HepG2 (cell line): ENCODE results near the gene NINL. TPM values are rescaled to one million over a fixed set of nuclear protein-coding genes. Genes with fewer than 3 reads are reported as not detected.

Experiments used
- ARHGAP35 ChIP-seq: sonication (generic); formaldehyde crosslinking; IDR thresholded peaks from 2 replicates; pipeline ENCODE4 v1.9.0; 2022; ENCODE audit warnings: mild to moderate bottlenecking, inconsistent platforms, moderate library complexity, missing genetic modification reagents, borderline replicate concordance
- ATAD3A ChIP-seq: sonication (generic); formaldehyde crosslinking; IDR thresholded peaks from 2 replicates; pipeline ENCODE4 v1.4.0; 2020; ENCODE audit warnings: missing genetic modification reagents
- ATM ChIP-seq: fragments of 450-650 bp; IDR thresholded peaks from 2 replicates; pipeline ENCODE4 v1.7.1; 2017; ENCODE audit warnings: mild to moderate bottlenecking, borderline replicate concordance
- DMAP1 ChIP-seq: IDR thresholded peaks from 2 replicates; pipeline ENCODE4 v1.6.1; 2016
- ISX ChIP-seq: sonication (generic); formaldehyde crosslinking; conservative IDR thresholded peaks from 2 replicates; pipeline ENCODE4 v1.5.0; 2020; ENCODE audit warnings: missing genetic modification reagents
- KMT2B ChIP-seq: IDR thresholded peaks from 2 replicates; pipeline ENCODE4 v1.6.1; 2016; ENCODE audit warnings: missing genetic modification reagents, missing compliant biosample characterization
- MAFF ChIP-seq: IDR thresholded peaks from 2 replicates; pipeline ENCODE4 v1.6.1; 2011; ENCODE audit warnings: low read depth, low read length, improper control_type of control experiment
- MED1 ChIP-seq: sonication (generic); formaldehyde crosslinking; IDR thresholded peaks from 2 replicates; pipeline ENCODE4 v1.4.0; 2020; ENCODE audit warnings: missing genetic modification reagents
- MYC ChIP-seq: sonication (generic); formaldehyde crosslinking; IDR thresholded peaks from 2 replicates; pipeline ENCODE4 v1.9.0; 2021; ENCODE audit warnings: missing genetic modification reagents, borderline replicate concordance
- PLRG1 ChIP-seq: fragments of 450-650 bp; conservative IDR thresholded peaks from 2 replicates; pipeline ENCODE4 v1.6.1; 2016
- RFXAP ChIP-seq: sonication (generic); formaldehyde crosslinking; IDR thresholded peaks from 2 replicates; pipeline ENCODE4 v1.4.0; 2020; ENCODE audit warnings: missing genetic modification reagents, borderline replicate concordance
- SALL2 ChIP-seq: sonication (generic); formaldehyde crosslinking; IDR thresholded peaks from 2 replicates; pipeline ENCODE4 v1.8.1; 2023; ENCODE audit warnings: mild to moderate bottlenecking, missing genetic modification reagents, inconsistent platforms
- TIGD3 ChIP-seq: sonication (generic); formaldehyde crosslinking; IDR thresholded peaks from 2 replicates; pipeline ENCODE4 v1.5.1; 2020; ENCODE audit warnings: mild to moderate bottlenecking, missing genetic modification reagents, borderline replicate concordance
- TP53 ChIP-seq: sonication (generic); formaldehyde crosslinking; conservative IDR thresholded peaks from 2 replicates; pipeline ENCODE4 v1.4.0; 2020; ENCODE audit warnings: missing genetic modification reagents
- U2AF1 ChIP-seq: fragments of 200-400 bp; formaldehyde crosslinking; optimal IDR thresholded peaks from 2 replicates; pipeline ENCODE3; 2017; ENCODE audit warnings: mild to moderate bottlenecking, low read depth, low read length
- YY1 ChIP-seq: IDR thresholded peaks from 2 replicates; pipeline ENCODE4 v1.6.1; 2011; ENCODE audit warnings: low read length, low read depth, moderate library complexity, mild to moderate bottlenecking; ENCODE audit not compliant: insufficient read depth, insufficient replicate concordance
- ZIK1 ChIP-seq: sonication (generic); formaldehyde crosslinking; IDR thresholded peaks from 2 replicates; pipeline ENCODE4 v1.5.0; 2020; ENCODE audit warnings: mild to moderate bottlenecking, low read depth, missing genetic modification reagents, borderline replicate concordance
- ZKSCAN5 ChIP-seq: sonication (generic); formaldehyde crosslinking; IDR thresholded peaks from 2 replicates; pipeline ENCODE4 v1.5.1; 2020; ENCODE audit warnings: mild to moderate bottlenecking, missing genetic modification reagents
- ZNF253 ChIP-seq: sonication (generic); formaldehyde crosslinking; IDR thresholded peaks from 2 replicates; pipeline ENCODE4 v1.8.0; 2022; ENCODE audit warnings: mild to moderate bottlenecking, missing genetic modification reagents, borderline replicate concordance
- ZNF30 ChIP-seq: sonication (generic); formaldehyde crosslinking; IDR thresholded peaks from 2 replicates; pipeline ENCODE4 v1.5.0; 2020; ENCODE audit warnings: mild to moderate bottlenecking, missing genetic modification reagents
- ZSCAN20 ChIP-seq: sonication (generic); formaldehyde crosslinking; IDR thresholded peaks from 2 replicates; pipeline ENCODE4 v1.4.0; 2020; ENCODE audit warnings: missing genetic modification reagents, mild to moderate bottlenecking, borderline replicate concordance
- ZUFSP ChIP-seq: sonication (generic); formaldehyde crosslinking; IDR thresholded peaks from 2 replicates; pipeline ENCODE4 v1.9.0; 2021; ENCODE audit warnings: missing genetic modification reagents, mild to moderate bottlenecking, borderline replicate concordance
- polyA plus RNA-seq, 8 experiments: library from polyadenylated mRNA; depleted of rRNA in 3 of 8; stranded (reverse) in 7 of 8; unstranded in 1 of 8; fragments of >200 nt; fragmentation: Illumina TruSeq in 4 of 8; extraction: Trizol in 4 of 8; gene quantifications; 2 replicates each; pipeline versions ENCODE4 v1.2.1 to v1.2.3, GENCODE V29; 2011 to 2016; ENCODE audit warnings: low read depth in 4 of 8, missing spikeins in 1 of 8, mixed read lengths in 1 of 8; ENCODE audit not compliant: insufficient read depth in 1 of 8
- total RNA-seq, 5 experiments: library from RNA; depleted of rRNA; stranded (reverse); fragments of >200 nt; fragmentation: Illumina TruSeq; extraction: Trizol; gene quantifications; 2 replicates each; pipeline ENCODE4 v1.2.3, GENCODE V29; 2016; ENCODE audit warnings: low read depth in 1 of 5
- TF ChIP-seq, protein P1 (sequence below): IDR thresholded peaks from 2 replicates; pipeline ENCODE4 v1.6.1; 2016; ENCODE audit warnings: mild to moderate bottlenecking
- TF ChIP-seq, protein P2 (sequence below): sonication (generic); formaldehyde crosslinking; IDR thresholded peaks from 2 replicates; pipeline ENCODE4 v1.4.0; 2020; ENCODE audit warnings: missing genetic modification reagents

NINL gene
- total and polyA plus RNA-seq, 2 of the 13 experiments (the other 11 are each of a cell fraction or from before 2014, with no cell fraction given), result 32.3 to 34.3 TPM

- TF ChIP-seq ZUFSP (CRISPR knock-in tag) (no peak), ISX (CRISPR knock-in tag) (no peak), ZIK1 (CRISPR knock-in tag) (peak; percentile 92), RFXAP (CRISPR knock-in tag) (peak; percentile 95), YY1 (peak; percentile 82), ARHGAP35 (peak; percentile 66), MYC (CRISPR knock-in tag) (peak; percentile 81), MED1 (CRISPR knock-in tag) (peak; percentile 98), ZSCAN20 (0 out of 2 replicates have a peak, but pooled peaks have one; percentile 72), TIGD3 (no peak), ZNF30 (CRISPR knock-in tag) (peak; percentile 90; the same call in 1 of the 2 replicates), DMAP1 (CRISPR knock-in tag) (peak; percentile 98), SALL2 (CRISPR knock-in tag) (peak; percentile 85), ATM (no peak), U2AF1 (peak; percentile 21), MAFF (peak; percentile 99), ZKSCAN5 (CRISPR knock-in tag) (no peak), KMT2B (CRISPR knock-in tag) (no peak), ATAD3A (CRISPR knock-in tag) (0 out of 2 replicates have a peak, but pooled peaks have one; percentile 25), TP53 (CRISPR knock-in tag) (peak; percentile 93), ZNF253 (0 out of 2 replicates have a peak, but pooled peaks have one; percentile 47), PLRG1 (no peak)
- TF ChIP-seq, protein P1, sequence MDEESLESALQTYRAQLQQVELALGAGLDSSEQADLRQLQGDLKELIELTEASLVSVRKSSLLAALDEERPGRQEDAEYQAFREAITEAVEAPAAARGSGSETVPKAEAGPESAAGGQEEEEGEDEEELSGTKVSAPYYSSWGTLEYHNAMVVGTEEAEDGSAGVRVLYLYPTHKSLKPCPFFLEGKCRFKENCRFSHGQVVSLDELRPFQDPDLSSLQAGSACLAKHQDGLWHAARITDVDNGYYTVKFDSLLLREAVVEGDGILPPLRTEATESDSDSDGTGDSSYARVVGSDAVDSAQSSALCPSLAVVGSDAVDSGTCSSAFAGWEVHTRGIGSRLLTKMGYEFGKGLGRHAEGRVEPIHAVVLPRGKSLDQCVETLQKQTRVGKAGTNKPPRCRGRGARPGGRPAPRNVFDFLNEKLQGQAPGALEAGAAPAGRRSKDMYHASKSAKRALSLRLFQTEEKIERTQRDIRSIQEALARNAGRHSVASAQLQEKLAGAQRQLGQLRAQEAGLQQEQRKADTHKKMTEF (CRISPR knock-in tag), result peak; percentile 100
- TF ChIP-seq, protein P2, sequence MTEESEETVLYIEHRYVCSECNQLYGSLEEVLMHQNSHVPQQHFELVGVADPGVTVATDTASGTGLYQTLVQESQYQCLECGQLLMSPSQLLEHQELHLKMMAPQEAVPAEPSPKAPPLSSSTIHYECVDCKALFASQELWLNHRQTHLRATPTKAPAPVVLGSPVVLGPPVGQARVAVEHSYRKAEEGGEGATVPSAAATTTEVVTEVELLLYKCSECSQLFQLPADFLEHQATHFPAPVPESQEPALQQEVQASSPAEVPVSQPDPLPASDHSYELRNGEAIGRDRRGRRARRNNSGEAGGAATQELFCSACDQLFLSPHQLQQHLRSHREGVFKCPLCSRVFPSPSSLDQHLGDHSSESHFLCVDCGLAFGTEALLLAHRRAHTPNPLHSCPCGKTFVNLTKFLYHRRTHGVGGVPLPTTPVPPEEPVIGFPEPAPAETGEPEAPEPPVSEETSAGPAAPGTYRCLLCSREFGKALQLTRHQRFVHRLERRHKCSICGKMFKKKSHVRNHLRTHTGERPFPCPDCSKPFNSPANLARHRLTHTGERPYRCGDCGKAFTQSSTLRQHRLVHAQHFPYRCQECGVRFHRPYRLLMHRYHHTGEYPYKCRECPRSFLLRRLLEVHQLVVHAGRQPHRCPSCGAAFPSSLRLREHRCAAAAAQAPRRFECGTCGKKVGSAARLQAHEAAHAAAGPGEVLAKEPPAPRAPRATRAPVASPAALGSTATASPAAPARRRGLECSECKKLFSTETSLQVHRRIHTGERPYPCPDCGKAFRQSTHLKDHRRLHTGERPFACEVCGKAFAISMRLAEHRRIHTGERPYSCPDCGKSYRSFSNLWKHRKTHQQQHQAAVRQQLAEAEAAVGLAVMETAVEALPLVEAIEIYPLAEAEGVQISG (CRISPR knock-in tag), result peak; percentile 93
These were observed 77.1 kb downstream of the NINL start (continued) for GRCh38 chr20:25508083-25508770.
